H9 (cell line): ENCODE measurements around the gene SURF1. TPM values are rescaled to one million over a fixed set of nuclear protein-coding genes. Genes with fewer than 3 reads are reported as not detected.
A peak's percentile ranks its signal among the peaks of the same experiment; 100 is the strongest.
"Not testable (repeated sequence)": the region's sequence is repeated elsewhere in the genome, so short reads cannot be mapped to it uniquely, and the experiment has no call there.

Experiments
- DNase-seq: peaks from one replicate; pipeline ENCODE4 v3.0.0-alpha.2; 2017
- H2AFZ ChIP-seq: one replicate; pipeline ENCODE4 v1.6.1; 2013; ENCODE audit warnings: mild to moderate bottlenecking, low read length, control low read depth, moderate library complexity
- H2AK5ac ChIP-seq: 2 replicates; pipeline ENCODE4 v1.6.1; 2013; ENCODE audit warnings: low read length, control low read depth, mixed read lengths; ENCODE audit not compliant: insufficient read length
- H2BK120ac ChIP-seq: one replicate; pipeline ENCODE4 v1.6.1; 2013; ENCODE audit warnings: low read depth, mild to moderate bottlenecking, low read length, control low read depth, inconsistent platforms; ENCODE audit not compliant: poor library complexity, severe bottlenecking
- H2BK12ac ChIP-seq: 2 replicates; pipeline ENCODE4 v1.6.1; 2013; ENCODE audit warnings: low read length, control low read depth, mixed read lengths, low read depth; ENCODE audit not compliant: insufficient read length
- H2BK15ac ChIP-seq: 2 replicates; pipeline ENCODE4 v1.6.1; 2013; ENCODE audit warnings: low read depth, low read length, control low read depth
- H2BK20ac ChIP-seq: one replicate; pipeline ENCODE4 v1.6.1; 2013; ENCODE audit warnings: low read depth, mild to moderate bottlenecking, low read length, control low read depth, inconsistent platforms; ENCODE audit not compliant: poor library complexity, severe bottlenecking
- H2BK5ac ChIP-seq: 2 replicates; pipeline ENCODE4 v1.6.1; 2013; ENCODE audit warnings: low read length, control low read depth, mixed read lengths; ENCODE audit not compliant: insufficient read length
- H3K14ac ChIP-seq: 2 replicates; pipeline ENCODE4 v1.6.1; 2013; ENCODE audit warnings: low read length, control low read depth; ENCODE audit not compliant: insufficient read depth
- H3K18ac ChIP-seq: 2 replicates; pipeline ENCODE4 v1.6.1; 2013; ENCODE audit warnings: low read depth, mild to moderate bottlenecking, mixed read lengths, low read length, control low read depth; ENCODE audit not compliant: insufficient read length
- H3K23ac ChIP-seq: 2 replicates; pipeline ENCODE4 v1.6.1; 2013; ENCODE audit warnings: low read length, control low read depth, mixed read lengths, low read depth; ENCODE audit not compliant: insufficient read length
- H3K23me2 ChIP-seq: 2 replicates; pipeline ENCODE4 v1.6.1; 2013; ENCODE audit warnings: low read depth, mild to moderate bottlenecking, mixed read lengths, low read length, control low read depth; ENCODE audit not compliant: insufficient read length, poor library complexity, severe bottlenecking
- H3K27ac ChIP-seq: 2 replicates; pipeline ENCODE4 v1.5.1; 2013; ENCODE audit warnings: low read length, control low read depth, mixed read lengths, low read depth; ENCODE audit not compliant: insufficient read length
- H3K27me3 ChIP-seq: 2 replicates; pipeline ENCODE4 v1.6.1; 2013; ENCODE audit warnings: low read length, control low read depth, inconsistent platforms; ENCODE audit not compliant: insufficient read depth
- H3K4ac ChIP-seq: 2 replicates; pipeline ENCODE4 v1.6.1; 2013; ENCODE audit warnings: low read depth, mild to moderate bottlenecking, control low read depth, inconsistent platforms, low read length, moderate library complexity
- H3K4me1 ChIP-seq: 2 replicates; pipeline ENCODE4 v1.6.1; 2013; ENCODE audit warnings: low read length, control low read depth, inconsistent platforms; ENCODE audit not compliant: insufficient read depth
- H3K4me2 ChIP-seq: 2 replicates; pipeline ENCODE4 v1.6.1; 2013; ENCODE audit warnings: low read length, control low read depth, mixed read lengths; ENCODE audit not compliant: insufficient read length, insufficient read depth
- H3K56ac ChIP-seq: 2 replicates; pipeline ENCODE4 v1.6.1; 2013; ENCODE audit warnings: low read depth, mild to moderate bottlenecking, mixed read lengths, low read length, control low read depth; ENCODE audit not compliant: insufficient read length
- H3K79me1 ChIP-seq: 2 replicates; pipeline ENCODE4 v1.6.1; 2013; ENCODE audit warnings: low read depth, mild to moderate bottlenecking, moderate library complexity, low read length, control low read depth, inconsistent platforms; ENCODE audit not compliant: insufficient read depth, poor library complexity, severe bottlenecking
- H3K79me2 ChIP-seq: 2 replicates; pipeline ENCODE4 v1.6.1; 2013; ENCODE audit warnings: low read length, control low read depth, inconsistent platforms; ENCODE audit not compliant: insufficient read depth
- H3K9ac ChIP-seq: 2 replicates; pipeline ENCODE4 v1.6.1; 2013; ENCODE audit warnings: low read length, control low read depth, mixed read lengths; ENCODE audit not compliant: insufficient read length; ENCODE audit errors: extremely low read depth
- H3K9me3 ChIP-seq: one replicate; pipeline ENCODE4 v1.6.1; 2013; ENCODE audit warnings: low read depth, low read length, inconsistent platforms; ENCODE audit not compliant: control insufficient read depth
- H3T11ph ChIP-seq: one replicate; pipeline ENCODE4 v1.6.1; 2013; ENCODE audit warnings: mild to moderate bottlenecking, low read length, control low read depth, inconsistent platforms
- H4K20me1 ChIP-seq: one replicate; pipeline ENCODE4 v1.6.1; 2013; ENCODE audit not compliant: control insufficient read depth, insufficient read length, insufficient read depth
- H4K5ac ChIP-seq: 2 replicates; pipeline ENCODE4 v1.6.1; 2013; ENCODE audit warnings: low read depth, mild to moderate bottlenecking, mixed read lengths, low read length, control low read depth; ENCODE audit not compliant: insufficient read length
- H4K8ac ChIP-seq: replicated peaks from 2 replicates; pipeline ENCODE4 v1.6.1; 2013; ENCODE audit warnings: low read length, control low read depth, mixed read lengths, low read depth; ENCODE audit not compliant: insufficient read length
- H4K91ac ChIP-seq: 2 replicates; pipeline ENCODE4 v1.6.1; 2013; ENCODE audit warnings: low read depth, mild to moderate bottlenecking, moderate library complexity, mixed read lengths, low read length, control low read depth; ENCODE audit not compliant: insufficient read length
- H3K27ac Mint-ChIP-seq, 3 experiments: 2 replicates in 2 of 3; 3 replicates in 1 of 3; pipeline ENCODE4 v1.8.0; 2020 to 2021; ENCODE audit warnings: mixed read lengths in 3 of 3, mild to moderate bottlenecking in 1 of 3, moderate library complexity in 1 of 3
- H3K27me3 Mint-ChIP-seq: 2 replicates; pipeline ENCODE4 v1.8.0; 2021; ENCODE audit warnings: low read depth, mild to moderate bottlenecking, moderate library complexity, mixed read lengths
- H3K36me3 Mint-ChIP-seq, 3 experiments: 2 replicates in 2 of 3; 3 replicates in 1 of 3; pipeline ENCODE4 v1.8.0; 2020 to 2021; ENCODE audit warnings: low read depth in 3 of 3, mixed read lengths in 3 of 3; ENCODE audit not compliant: insufficient read depth in 1 of 3
- H3K4me1 Mint-ChIP-seq, 2 experiments: 2 replicates each; pipeline ENCODE4 v1.8.0; 2020; ENCODE audit warnings: mixed read lengths in 2 of 2
- H3K4me3 Mint-ChIP-seq, 2 experiments: 2 replicates in 1 of 2; 3 replicates in 1 of 2; pipeline ENCODE4 v1.8.0; 2020 to 2021; ENCODE audit warnings: mild to moderate bottlenecking in 2 of 2, mixed read lengths in 2 of 2, moderate library complexity in 1 of 2
- H3K9me3 Mint-ChIP-seq, 2 experiments: 2 replicates in 1 of 2; 3 replicates in 1 of 2; pipeline ENCODE4 v1.8.0; 2020; ENCODE audit warnings: mild to moderate bottlenecking in 2 of 2, mixed read lengths in 2 of 2, moderate library complexity in 1 of 2
- WGBS: extraction: QIAGEN DNeasy Blood & Tissue Kit; methylation state at CpG from one replicate; pipeline ENCODE4 v1.1.7; 2013; ENCODE audit warnings: missing lambda C conversion rate, low lambda C conversion rate, mixed read lengths; ENCODE audit not compliant: insufficient read length; ENCODE audit errors: extremely low coverage; 5-methylcytosine and 5-hydroxymethylcytosine counted together
- total RNA-seq: library from RNA; stranded (reverse); gene quantifications from 2 replicates; pipeline ENCODE4 v1.2.1, GENCODE V29; 2021
- TF ChIP-seq, protein P1 (sequence below): fragments of 200-600 bp; sonication (generic); conservative IDR thresholded peaks from 3 replicates; pipeline ENCODE4 v1.8.0; 2021; ENCODE audit warnings: antibody characterized with exemption, mild to moderate bottlenecking

The SURF1 gene
- total RNA-seq, 1 experiment from 2014 or later: 43.3 TPM

DNA sequence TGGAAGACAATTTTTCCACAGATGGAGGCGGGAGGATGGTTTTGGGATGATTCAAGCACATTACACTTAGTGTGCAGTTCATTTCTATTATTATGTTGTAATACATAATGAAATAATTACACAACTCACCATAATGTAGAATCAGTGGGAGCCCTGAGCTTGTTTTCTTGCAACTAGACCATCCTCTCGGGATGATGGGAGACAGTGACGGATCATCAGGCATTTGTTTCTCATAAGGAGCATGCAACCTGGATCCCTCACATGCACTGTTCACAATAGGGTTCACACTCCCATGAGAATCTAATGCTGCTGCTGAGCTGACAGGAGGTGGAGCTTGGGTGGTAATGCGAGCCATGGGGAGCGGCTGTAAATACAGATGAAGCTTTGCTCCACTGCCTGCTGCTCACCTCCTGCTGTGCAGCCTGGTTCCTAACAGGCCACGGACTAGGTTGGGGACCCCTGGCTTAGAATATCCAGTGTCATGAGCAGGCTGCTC lies 21.5 kb upstream of the SURF1 start:
- no peak overlapping the region for H2BK15ac ChIP-seq
- peaks cover 16% of the 10 kb centered on the region; the same call in 1 of the 2 replicates for H3K79me2 ChIP-seq
- H3K18ac ChIP-seq: no peak overlapping the region
- peaks cover 6 to 11% of the 10 kb centered on the region in 2 experiments for H3K4me1 Mint-ChIP-seq
- DNase-seq: no peak
- H2BK12ac ChIP-seq: no peak overlapping the region
- peaks cover 30% of the 10 kb centered on the region for H3K27me3 Mint-ChIP-seq
- H3K9me3 ChIP-seq: no peaks in the 10 kb centered on the region
- no peak overlapping the region for H4K91ac ChIP-seq
- H3T11ph ChIP-seq: no peak overlapping the region
- no peak overlapping the region for H3K4me3 Mint-ChIP-seq
- H2BK5ac ChIP-seq: no peak overlapping the region
- no peak overlapping the region for H4K8ac ChIP-seq
- H3K23me2 ChIP-seq: peaks cover 6% of the 10 kb centered on the region
- H3K56ac ChIP-seq: no peak overlapping the region
- no peak overlapping the region for H2BK20ac ChIP-seq
- no peak overlapping the region for H2BK120ac ChIP-seq
- H4K20me1 ChIP-seq: peaks cover 3% of the 10 kb centered on the region
- peaks cover 7 to 14% (median 9%) of the 10 kb centered on the region in 3 experiments; a peak in 6 of 7 replicates for H3K36me3 Mint-ChIP-seq
- H3K4me2 ChIP-seq: no peak overlapping the region
- H3K23ac ChIP-seq: no peak overlapping the region
- H3K79me1 ChIP-seq: peaks cover 4% of the 10 kb centered on the region
- H3K27me3 ChIP-seq: no peaks in the 10 kb centered on the region
- H2AK5ac ChIP-seq: no peak overlapping the region
- H3K9ac ChIP-seq: no peak overlapping the region
- no peak overlapping the region for H3K4ac ChIP-seq
- H3K14ac ChIP-seq: no peak overlapping the region
- TF ChIP-seq, protein P1, sequence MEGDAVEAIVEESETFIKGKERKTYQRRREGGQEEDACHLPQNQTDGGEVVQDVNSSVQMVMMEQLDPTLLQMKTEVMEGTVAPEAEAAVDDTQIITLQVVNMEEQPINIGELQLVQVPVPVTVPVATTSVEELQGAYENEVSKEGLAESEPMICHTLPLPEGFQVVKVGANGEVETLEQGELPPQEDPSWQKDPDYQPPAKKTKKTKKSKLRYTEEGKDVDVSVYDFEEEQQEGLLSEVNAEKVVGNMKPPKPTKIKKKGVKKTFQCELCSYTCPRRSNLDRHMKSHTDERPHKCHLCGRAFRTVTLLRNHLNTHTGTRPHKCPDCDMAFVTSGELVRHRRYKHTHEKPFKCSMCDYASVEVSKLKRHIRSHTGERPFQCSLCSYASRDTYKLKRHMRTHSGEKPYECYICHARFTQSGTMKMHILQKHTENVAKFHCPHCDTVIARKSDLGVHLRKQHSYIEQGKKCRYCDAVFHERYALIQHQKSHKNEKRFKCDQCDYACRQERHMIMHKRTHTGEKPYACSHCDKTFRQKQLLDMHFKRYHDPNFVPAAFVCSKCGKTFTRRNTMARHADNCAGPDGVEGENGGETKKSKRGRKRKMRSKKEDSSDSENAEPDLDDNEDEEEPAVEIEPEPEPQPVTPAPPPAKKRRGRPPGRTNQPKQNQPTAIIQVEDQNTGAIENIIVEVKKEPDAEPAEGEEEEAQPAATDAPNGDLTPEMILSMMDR: no peak
- no peak overlapping the region for H3K27ac ChIP-seq
- H4K5ac ChIP-seq: no peak overlapping the region
- H3K9me3 Mint-ChIP-seq: peaks cover 3 to 4% of the 10 kb centered on the region in 2 experiments; a peak in 3 of 5 replicates
- no CpG with 5 or more reads among the region's 6 CpGs for WGBS
- H3K4me1 ChIP-seq: no peaks in the 10 kb centered on the region
- H2AFZ ChIP-seq: no peak overlapping the region
- no peak overlapping the region for H3K27ac Mint-ChIP-seq

GRCh38 chr9:133377280-133377679 lies 21.0 kb upstream of the SURF1 start:
- H3K79me2 ChIP-seq: peaks cover 21% of the 10 kb centered on the region; the same call in 1 of the 2 replicates
- not testable (repeated sequence) for H2BK15ac ChIP-seq, H3K14ac ChIP-seq, H4K20me1 ChIP-seq, H2AFZ ChIP-seq, H3K56ac ChIP-seq, H2AK5ac ChIP-seq, H4K5ac ChIP-seq, H3T11ph ChIP-seq, H3K27ac ChIP-seq, H3K23ac ChIP-seq, H2BK12ac ChIP-seq, H3K27me3 ChIP-seq, H3K9ac ChIP-seq, H3K9me3 ChIP-seq, H3K4ac ChIP-seq, H2BK20ac ChIP-seq, H2BK120ac ChIP-seq, H3K18ac ChIP-seq, H3K4me1 ChIP-seq, H3K9me3 Mint-ChIP-seq, H3K4me2 ChIP-seq, H4K8ac ChIP-seq, H4K91ac ChIP-seq, H3K79me1 ChIP-seq, H3K27ac Mint-ChIP-seq, H3K23me2 ChIP-seq, DNase-seq, H2BK5ac ChIP-seq
- H3K4me1 Mint-ChIP-seq: peaks cover 9 to 11% of the 10 kb centered on the region in 2 experiments
- H3K4me3 Mint-ChIP-seq: peak overlapping the region; percentile 76 to 95; a peak in 4 of 5 replicates
- H3K27me3 Mint-ChIP-seq: peaks cover 30% of the 10 kb centered on the region
- H3K36me3 Mint-ChIP-seq: peaks cover 10 to 18% (median 12%) of the 10 kb centered on the region in 3 experiments; a peak in 6 of 7 replicates
- no CpG with 5 or more reads among the region's 14 CpGs for WGBS
